Measurements from ENCODE around the gene NAP1L4.

DNA sequence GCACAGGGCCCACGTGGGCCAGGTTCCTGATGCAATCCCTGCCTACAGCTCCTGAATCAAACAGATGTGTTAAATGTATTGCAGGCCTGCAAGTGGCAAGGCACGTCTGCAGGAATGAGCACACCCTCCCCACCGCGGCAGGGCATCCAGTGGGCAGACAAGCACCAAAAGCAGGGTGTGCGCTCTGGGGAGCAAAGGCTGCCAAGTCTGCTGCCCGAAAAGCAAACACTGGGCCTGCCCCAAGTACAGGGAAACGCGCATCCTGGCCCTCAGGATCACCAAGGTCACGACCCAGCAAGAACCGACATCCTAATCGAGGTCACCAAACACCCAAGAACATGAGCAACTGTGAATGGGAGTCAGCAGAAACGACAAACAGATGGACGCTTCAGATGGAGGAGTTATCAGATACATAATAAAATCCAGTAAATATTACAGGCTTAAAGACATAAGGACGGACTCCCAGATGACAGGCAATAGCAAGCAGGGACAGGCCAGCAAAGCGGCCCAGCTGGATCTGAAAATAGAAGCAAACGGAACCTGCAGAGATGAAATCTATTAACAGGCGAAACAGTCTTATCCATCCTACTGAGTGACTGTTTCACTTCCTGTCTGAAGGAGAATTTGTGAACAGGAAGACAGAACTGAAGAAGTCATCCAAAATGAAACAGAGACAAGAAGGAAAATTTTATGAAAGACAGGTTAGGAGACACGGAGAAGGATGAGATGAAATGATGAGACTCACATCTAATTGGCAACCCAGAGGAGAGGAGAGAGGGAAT lies 38.4 kb upstream of the NAP1L4 start:
- TF ChIP-seq, protein P1, sequence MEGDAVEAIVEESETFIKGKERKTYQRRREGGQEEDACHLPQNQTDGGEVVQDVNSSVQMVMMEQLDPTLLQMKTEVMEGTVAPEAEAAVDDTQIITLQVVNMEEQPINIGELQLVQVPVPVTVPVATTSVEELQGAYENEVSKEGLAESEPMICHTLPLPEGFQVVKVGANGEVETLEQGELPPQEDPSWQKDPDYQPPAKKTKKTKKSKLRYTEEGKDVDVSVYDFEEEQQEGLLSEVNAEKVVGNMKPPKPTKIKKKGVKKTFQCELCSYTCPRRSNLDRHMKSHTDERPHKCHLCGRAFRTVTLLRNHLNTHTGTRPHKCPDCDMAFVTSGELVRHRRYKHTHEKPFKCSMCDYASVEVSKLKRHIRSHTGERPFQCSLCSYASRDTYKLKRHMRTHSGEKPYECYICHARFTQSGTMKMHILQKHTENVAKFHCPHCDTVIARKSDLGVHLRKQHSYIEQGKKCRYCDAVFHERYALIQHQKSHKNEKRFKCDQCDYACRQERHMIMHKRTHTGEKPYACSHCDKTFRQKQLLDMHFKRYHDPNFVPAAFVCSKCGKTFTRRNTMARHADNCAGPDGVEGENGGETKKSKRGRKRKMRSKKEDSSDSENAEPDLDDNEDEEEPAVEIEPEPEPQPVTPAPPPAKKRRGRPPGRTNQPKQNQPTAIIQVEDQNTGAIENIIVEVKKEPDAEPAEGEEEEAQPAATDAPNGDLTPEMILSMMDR (IDR thresholded peaks at IDR 0.05) = no peak
- no peak for TF ChIP-seq ZFX (IDR thresholded peaks at IDR 0.05; ENCODE audit: borderline replicate concordance)

Data from 22Rv1 (cell line).